SU-DHL-6 (cell line): ENCODE measurements around the gene WDR74.

ENCODE experiments used
- EZH2phosphoT487 ChIP-seq: fragments of 200-600 bp; sonication (generic), shearing (Covaris generic); conservative IDR thresholded peaks from 2 replicates; pipeline ENCODE4 v1.6.1; 2018; ENCODE audit warnings: mild to moderate bottlenecking, antibody characterized with exemption, low read length, moderate library complexity, mixed read lengths
- TF ChIP-seq, protein P1 (sequence below): fragments of 200-600 bp; sonication (generic); IDR thresholded peaks from one replicate; pipeline ENCODE4 v1.5.1; 2017; ENCODE audit warnings: antibody characterized with exemption, mild to moderate bottlenecking, low read length, moderate library complexity; ENCODE audit not compliant: insufficient read depth, poor library complexity, severe bottlenecking

DNA sequence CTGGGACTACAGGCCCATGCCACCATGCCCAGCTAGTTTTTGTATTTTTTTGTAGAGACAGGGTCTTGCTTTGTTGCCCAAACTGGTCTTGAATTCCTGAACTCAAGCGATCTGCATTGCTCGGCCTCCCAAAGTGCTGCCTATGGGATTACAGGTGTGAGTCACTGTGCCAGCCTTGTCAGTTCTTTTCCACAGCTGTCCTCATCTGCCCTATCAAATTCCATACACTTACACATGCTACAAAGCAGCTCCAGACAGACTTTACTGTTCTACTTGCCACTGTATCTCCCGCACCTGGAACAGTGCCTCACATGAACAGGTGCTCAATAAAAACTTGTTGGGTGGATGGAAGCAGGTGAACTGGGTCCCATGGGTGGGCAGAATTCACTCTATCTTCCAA lies 15.7 kb downstream of the WDR74 start:
- TF ChIP-seq, protein P1, sequence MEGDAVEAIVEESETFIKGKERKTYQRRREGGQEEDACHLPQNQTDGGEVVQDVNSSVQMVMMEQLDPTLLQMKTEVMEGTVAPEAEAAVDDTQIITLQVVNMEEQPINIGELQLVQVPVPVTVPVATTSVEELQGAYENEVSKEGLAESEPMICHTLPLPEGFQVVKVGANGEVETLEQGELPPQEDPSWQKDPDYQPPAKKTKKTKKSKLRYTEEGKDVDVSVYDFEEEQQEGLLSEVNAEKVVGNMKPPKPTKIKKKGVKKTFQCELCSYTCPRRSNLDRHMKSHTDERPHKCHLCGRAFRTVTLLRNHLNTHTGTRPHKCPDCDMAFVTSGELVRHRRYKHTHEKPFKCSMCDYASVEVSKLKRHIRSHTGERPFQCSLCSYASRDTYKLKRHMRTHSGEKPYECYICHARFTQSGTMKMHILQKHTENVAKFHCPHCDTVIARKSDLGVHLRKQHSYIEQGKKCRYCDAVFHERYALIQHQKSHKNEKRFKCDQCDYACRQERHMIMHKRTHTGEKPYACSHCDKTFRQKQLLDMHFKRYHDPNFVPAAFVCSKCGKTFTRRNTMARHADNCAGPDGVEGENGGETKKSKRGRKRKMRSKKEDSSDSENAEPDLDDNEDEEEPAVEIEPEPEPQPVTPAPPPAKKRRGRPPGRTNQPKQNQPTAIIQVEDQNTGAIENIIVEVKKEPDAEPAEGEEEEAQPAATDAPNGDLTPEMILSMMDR, result no peak
- no peak for TF ChIP-seq EZH2phosphoT487
